HEK293T (cell line): Measurements from ENCODE around the gene ZNF385C.

Experiments used
- CTCF ChIA-PET: fragments of 350-600 bp; formaldehyde crosslinking; extraction: SDS; loops from one replicate; lab custom pipeline; 2021; ENCODE audit warnings: antibody characterized with exemption, inconsistent platforms; lab: Yijun Ruan, JAX
- POLR2A ChIA-PET: fragments of 350-600 bp; formaldehyde crosslinking; extraction: SDS; loops from one replicate; lab custom pipeline; 2020; ENCODE audit warnings: antibody characterized with exemption, inconsistent platforms; lab: Yijun Ruan, JAX
- DNase-seq: peaks from one replicate; pipeline ENCODE4 v3.0.0; 2012; ENCODE audit warnings: mixed read lengths; ENCODE audit errors: extremely low spot score
- ARNT ChIP-seq: fragments of 450-650 bp; IDR thresholded peaks from 2 replicates; pipeline ENCODE4 v1.6.1; 2017; ENCODE audit warnings: mild to moderate bottlenecking
- BHLHE40 ChIP-seq: fragments of 450-650 bp; IDR thresholded peaks from 2 replicates; pipeline ENCODE4 v1.6.1; 2016; ENCODE audit warnings: mild to moderate bottlenecking, moderate library complexity, borderline replicate concordance
- CTBP1 ChIP-seq: fragments of 450-650 bp; IDR thresholded peaks from 2 replicates; pipeline ENCODE4 v1.6.1; 2016; ENCODE audit warnings: borderline replicate concordance
- ELF4 ChIP-seq: fragments of 450-650 bp; IDR thresholded peaks from 2 replicates; pipeline ENCODE4 v1.6.1; 2017; ENCODE audit warnings: antibody characterized with exemption
- FOXA1 ChIP-seq: fragments of 450-650 bp; IDR thresholded peaks from 2 replicates; pipeline ENCODE4 v1.6.1; 2016; ENCODE audit warnings: mild to moderate bottlenecking
- FOXK2 ChIP-seq: fragments of 450-650 bp; IDR thresholded peaks from 2 replicates; pipeline ENCODE4 v1.6.1; 2016; ENCODE audit warnings: mild to moderate bottlenecking
- FOXM1 ChIP-seq: fragments of 450-650 bp; IDR thresholded peaks from 2 replicates; pipeline ENCODE4 v1.6.1; 2017; ENCODE audit warnings: mild to moderate bottlenecking, borderline replicate concordance
- HDGF ChIP-seq: fragments of 450-650 bp; IDR thresholded peaks from 2 replicates; pipeline ENCODE4 v1.6.1; 2017; ENCODE audit warnings: antibody characterized with exemption, borderline replicate concordance
- L3MBTL2 ChIP-seq: fragments of 450-650 bp; conservative IDR thresholded peaks from 2 replicates; pipeline ENCODE4 v1.6.1; 2016; ENCODE audit warnings: mild to moderate bottlenecking
- LEF1 ChIP-seq: fragments of 450-650 bp; IDR thresholded peaks from 2 replicates; pipeline ENCODE4 v1.6.1; 2017; ENCODE audit warnings: mild to moderate bottlenecking, borderline replicate concordance
- NFRKB ChIP-seq: fragments of 450-650 bp; IDR thresholded peaks from 2 replicates; pipeline ENCODE4 v1.6.1; 2016; ENCODE audit warnings: mild to moderate bottlenecking, moderate library complexity
- PKNOX1 ChIP-seq: fragments of 450-650 bp; IDR thresholded peaks from 2 replicates; pipeline ENCODE4 v1.6.1; 2016
- SP1 ChIP-seq: fragments of 450-650 bp; IDR thresholded peaks from 2 replicates; pipeline ENCODE4 v1.6.1; 2017
- SUZ12 ChIP-seq: fragments of 450-650 bp; IDR thresholded peaks from 2 replicates; pipeline ENCODE4 v1.6.1; 2016; ENCODE audit warnings: mild to moderate bottlenecking
- TARDBP ChIP-seq: fragments of 450-650 bp; IDR thresholded peaks from 2 replicates; pipeline ENCODE4 v1.6.1; 2016
- ZNF384 ChIP-seq: fragments of 450-650 bp; IDR thresholded peaks from 2 replicates; pipeline ENCODE4 v1.6.1; 2016

Gene ZNF385C

GRCh38 chr17:41988418-41988817 lies 109.9 kb downstream of the ZNF385C start:
- CTCF ChIA-PET: no interaction called here
- no peak for DNase-seq
- TF ChIP-seq FOXK2 (no peak), FOXA1 (no peak), FOXM1 (no peak), LEF1 (no peak), L3MBTL2 (no peak), SP1 (no peak), PKNOX1 (no peak)
- POLR2A ChIA-PET: interaction anchor here (1.6 to 1.8 kb wide), 2 partner anchors 29 to 125 kb away, joined by 3 to 8 read pairs; partner anchors contain the start of gene DNAJC7

GRCh38 chr17:41987642-41988041 lies 110.6 kb downstream of the ZNF385C start:
- DNase-seq: no peak
- no peak for TF ChIP-seq FOXK2
- no peak for TF ChIP-seq LEF1
- no peak for TF ChIP-seq CTBP1
- TF ChIP-seq NFRKB: no peak
- TF ChIP-seq ARNT: no peak
- no peak for TF ChIP-seq FOXM1
- TF ChIP-seq ELF4: no peak
- no peak for TF ChIP-seq ZNF384
- no peak for TF ChIP-seq BHLHE40
- TF ChIP-seq FOXA1: no peak
- TF ChIP-seq SP1: no peak
- no peak for TF ChIP-seq TARDBP
- TF ChIP-seq HDGF: no peak
- no peak for TF ChIP-seq SUZ12
- no peak for TF ChIP-seq L3MBTL2
- TF ChIP-seq PKNOX1: no peak
- CTCF ChIA-PET: interaction anchor here (0.8 kb wide), 1 partner anchor 34 kb away, joined by 5 read pairs; no protein-coding TSS in a partner anchor
- POLR2A ChIA-PET: interaction anchor here (0.8 to 1.8 kb wide), 3 partner anchors 27 to 126 kb away, joined by 3 to 8 read pairs (median 3); partner anchors contain the start of gene DNAJC7

- no peak for DNase-seq
- no peak for TF ChIP-seq TARDBP
- no peak for TF ChIP-seq SP1
- TF ChIP-seq CTBP1: no peak
- TF ChIP-seq FOXK2: no peak
- TF ChIP-seq HDGF: no peak
- TF ChIP-seq ELF4: no peak
- no peak for TF ChIP-seq BHLHE40
- no peak for TF ChIP-seq FOXA1
- no peak for TF ChIP-seq LEF1
- TF ChIP-seq NFRKB: no peak
- no peak for TF ChIP-seq ARNT
- POLR2A ChIA-PET: no interaction called here
- CTCF ChIA-PET: no interaction called here
These were observed 111.6 kb downstream of the ZNF385C start for GRCh38 chr17:41986634-41987033.

GRCh38 chr17:41985919-41986318 lies 112.4 kb downstream of the ZNF385C start:
- POLR2A ChIA-PET: no interaction called here
- CTCF ChIA-PET: no interaction called here
- no peak for TF ChIP-seq FOXA1
- peak; percentile 47; the same call in 1 of the 2 replicates for TF ChIP-seq ZNF384
- no peak for TF ChIP-seq FOXM1

GRCh38 chr17:41984454-41984853 lies 113.8 kb downstream of the ZNF385C start:
- POLR2A ChIA-PET: interaction anchor here (0.8 kb wide), 1 partner anchor 34 kb away, joined by 4 read pairs; no protein-coding TSS in a partner anchor
- CTCF ChIA-PET: no interaction called here
- TF ChIP-seq SP1: no peak
- no peak for TF ChIP-seq FOXM1
- TF ChIP-seq ZNF384: no peak
- no peak for TF ChIP-seq ELF4
- TF ChIP-seq PKNOX1: no peak
- no peak for DNase-seq

More at GRCh38 chr17:41985919-41986318, 112.4 kb downstream of the ZNF385C start:
- DNase-seq: no peak

- TF ChIP-seq FOXM1: no peak
- no peak for TF ChIP-seq CTBP1
- TF ChIP-seq FOXA1: no peak
- no peak for TF ChIP-seq HDGF
- no peak for TF ChIP-seq FOXK2
- TF ChIP-seq SUZ12: no peak
- TF ChIP-seq BHLHE40: no peak
- no peak for TF ChIP-seq ZNF384
- no peak for TF ChIP-seq ELF4
- TF ChIP-seq SP1: no peak
- no peak for TF ChIP-seq NFRKB
- no peak for TF ChIP-seq LEF1
- TF ChIP-seq L3MBTL2: no peak
- no peak for TF ChIP-seq ARNT
- no peak for TF ChIP-seq TARDBP
- no peak for TF ChIP-seq PKNOX1
- CTCF ChIA-PET: no interaction called here
- POLR2A ChIA-PET: interaction anchor here (3.3 kb wide), 1 partner anchor 15 kb away, joined by 13 read pairs; the partner anchor contains the start of gene CNP
- DNase-seq: no peak
These were observed 116.1 kb downstream of the ZNF385C start for GRCh38 chr17:41982026-41982760.
